Measurements from ENCODE around the gene AIPL1.

AIPL1 gene

DNA sequence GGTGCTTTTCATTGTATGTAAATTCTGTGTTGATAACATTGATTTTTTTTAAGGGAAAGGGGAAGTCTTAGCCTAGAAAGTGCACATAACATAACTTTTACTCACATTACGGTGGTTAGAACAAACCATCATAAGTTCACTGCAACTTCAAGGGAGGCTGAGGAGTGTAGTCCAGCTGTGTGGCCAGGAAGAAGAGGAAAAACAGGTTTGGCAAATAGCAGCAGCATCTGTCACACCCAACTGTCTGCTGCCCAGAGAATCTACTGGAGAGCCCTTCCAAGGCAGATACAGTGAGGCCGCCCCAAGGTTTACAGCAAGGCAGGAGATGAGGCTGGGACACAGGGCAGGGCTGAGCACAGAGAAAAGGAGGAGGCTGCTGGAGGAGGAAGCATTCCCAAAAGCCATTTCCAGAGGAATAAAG, 60.6 kb downstream of the AIPL1 start:
- DNase-seq (ENCODE audit: low read depth) = no peak
